HG03196 (cell line): ENCODE results near the gene LCN1.

Source experiments
- ATAC-seq: cut with Tn5 transposase; IDR thresholded peaks from one replicate; pipeline ENCODE4 v1.9.1; 2021; ENCODE audit not compliant: unreplicated experiment

The LCN1 gene

GRCh38 chr9:135565636-135566035, 44.4 kb downstream of the LCN1 start:
- no peak for ATAC-seq

- no peak for ATAC-seq
Observed at GRCh38 chr9:135566552-135566951, 45.3 kb downstream of the LCN1 start.

GRCh38 chr9:135567311-135567710, 46.1 kb downstream of the LCN1 start:
- ATAC-seq, result no peak

- ATAC-seq, result no peak
Observed at GRCh38 chr9:135568026-135568425, 46.8 kb downstream of the LCN1 start.

GRCh38 chr9:135570456-135570855, 49.2 kb downstream of the LCN1 start:
- ATAC-seq, result no peak

GRCh38 chr9:135572233-135572632, 51.0 kb downstream of the LCN1 start:
- no peak for ATAC-seq

- ATAC-seq, result no peak
Observed at GRCh38 chr9:135573124-135573523, 51.9 kb downstream of the LCN1 start.

- ATAC-seq, result no peak
Observed at GRCh38 chr9:135574331-135574730, 53.1 kb downstream of the LCN1 start.

GRCh38 chr9:135574943-135575342, 53.7 kb downstream of the LCN1 start:
- no peak for ATAC-seq
